H1 (cell line): ENCODE data around the gene CPE. TPM values are rescaled to one million over a fixed set of nuclear protein-coding genes. Genes with fewer than 3 reads are reported as not detected.

Experiments used
- KDM5A ChIP-seq: fragments of 200-600 bp; IDR thresholded peaks from 2 replicates; pipeline ENCODE4 v1.7.1; 2012; ENCODE audit warnings: mild to moderate bottlenecking, low read length, inconsistent platforms, mixed read lengths
- RXRA ChIP-seq: IDR thresholded peaks from 2 replicates; pipeline ENCODE4 v1.6.1; 2011; ENCODE audit warnings: low read depth, mild to moderate bottlenecking, low read length, moderate library complexity; ENCODE audit not compliant: insufficient read depth
- SP4 ChIP-seq: IDR thresholded peaks from 2 replicates; pipeline ENCODE4 v1.6.1; 2012; ENCODE audit warnings: low read length, inconsistent platforms
- SRF ChIP-seq: IDR thresholded peaks from 2 replicates; pipeline ENCODE4 v1.6.1; 2011; ENCODE audit warnings: mild to moderate bottlenecking, low read depth, low read length, moderate library complexity
- polyA plus RNA-seq, 7 experiments: library from polyadenylated mRNA; depleted of rRNA in 3 of 7; stranded (reverse) in 5 of 7; unstranded in 2 of 7; fragments of >200 nt in 5 of 7; fragments of 200-250 nt in 2 of 7; gene quantifications; 1 replicate in 5 of 7; 2 replicates in 1 of 7; 4 replicates in 1 of 7; pipeline versions ENCODE4 v1.2.1 to v1.2.3, GENCODE V29; 2011 to 2013; ENCODE audit warnings: missing spikeins in 2 of 7, mixed read lengths in 2 of 7
- total RNA-seq: library from RNA; stranded (reverse); fragmentation: NEBNext Ultra II Directional; extraction: Animal tissue kit (Norgen Biotek cat#: 25700); gene quantifications from 2 replicates; pipeline ENCODE4 v1.2.1, GENCODE V29; 2021

The CPE gene
- total and polyA plus RNA-seq, 2 of the 8 experiments (the other 6 are each of a cell fraction or from before 2014, with no cell fraction given) = 9.4 to 10.2 TPM

DNA sequence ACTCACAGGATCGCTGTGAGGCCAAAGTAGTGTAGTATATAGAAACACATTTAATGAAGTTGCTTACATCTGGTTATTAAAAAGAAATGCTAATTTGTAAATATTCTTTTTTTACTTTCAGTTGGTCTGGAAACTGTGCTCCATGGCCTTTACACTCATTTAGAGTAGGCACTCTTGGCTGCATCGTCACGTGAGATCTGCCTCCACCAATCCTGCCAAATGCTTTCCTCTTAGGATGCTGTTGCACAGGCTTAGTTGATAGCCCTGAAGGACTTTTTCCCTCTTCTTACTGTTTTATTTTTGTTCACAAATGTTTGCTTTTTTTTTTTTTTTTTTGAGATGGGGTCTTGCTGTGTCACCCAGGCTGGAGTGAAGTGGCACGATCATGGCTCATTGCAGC is 6.3 kb downstream of the CPE start (continued):
- no peak for TF ChIP-seq RXRA
- no peak for TF ChIP-seq KDM5A
- no peak for TF ChIP-seq SP4
- no peak for TF ChIP-seq SRF
